ENCODE data around the gene PALS1.

DNA sequence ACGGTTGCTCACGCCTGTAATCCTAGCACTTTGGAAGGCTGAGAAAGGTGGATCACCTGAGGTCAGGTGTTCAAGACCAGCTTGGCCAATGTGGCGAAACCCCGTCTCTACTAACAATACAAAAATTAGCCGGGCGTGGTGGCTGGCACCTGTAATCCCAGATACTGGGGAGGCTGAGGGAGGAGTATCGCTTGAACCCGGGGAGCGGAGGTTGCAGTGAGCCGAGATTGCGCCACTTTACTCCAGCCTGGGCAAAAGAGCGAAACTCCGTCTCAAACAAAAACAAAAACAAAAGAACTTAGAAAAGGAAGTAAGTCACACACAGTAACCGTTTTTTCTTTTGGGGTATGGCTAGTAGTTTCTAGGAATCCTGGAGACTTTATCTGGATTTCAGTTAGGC lies 1.7 kb upstream of the PALS1 start:
- TF ChIP-seq, protein P1, sequence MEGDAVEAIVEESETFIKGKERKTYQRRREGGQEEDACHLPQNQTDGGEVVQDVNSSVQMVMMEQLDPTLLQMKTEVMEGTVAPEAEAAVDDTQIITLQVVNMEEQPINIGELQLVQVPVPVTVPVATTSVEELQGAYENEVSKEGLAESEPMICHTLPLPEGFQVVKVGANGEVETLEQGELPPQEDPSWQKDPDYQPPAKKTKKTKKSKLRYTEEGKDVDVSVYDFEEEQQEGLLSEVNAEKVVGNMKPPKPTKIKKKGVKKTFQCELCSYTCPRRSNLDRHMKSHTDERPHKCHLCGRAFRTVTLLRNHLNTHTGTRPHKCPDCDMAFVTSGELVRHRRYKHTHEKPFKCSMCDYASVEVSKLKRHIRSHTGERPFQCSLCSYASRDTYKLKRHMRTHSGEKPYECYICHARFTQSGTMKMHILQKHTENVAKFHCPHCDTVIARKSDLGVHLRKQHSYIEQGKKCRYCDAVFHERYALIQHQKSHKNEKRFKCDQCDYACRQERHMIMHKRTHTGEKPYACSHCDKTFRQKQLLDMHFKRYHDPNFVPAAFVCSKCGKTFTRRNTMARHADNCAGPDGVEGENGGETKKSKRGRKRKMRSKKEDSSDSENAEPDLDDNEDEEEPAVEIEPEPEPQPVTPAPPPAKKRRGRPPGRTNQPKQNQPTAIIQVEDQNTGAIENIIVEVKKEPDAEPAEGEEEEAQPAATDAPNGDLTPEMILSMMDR (IDR thresholded peaks at IDR 0.05; ENCODE audit: borderline replicate concordance, extremely low read depth, low read length, poor library complexity, severe bottlenecking), result no peak
- no peak for TF ChIP-seq EZH2 (IDR thresholded peaks at IDR 0.05; ENCODE audit: borderline replicate concordance, low read depth, low read length, severe bottlenecking)
